Kidney epithelial cell (primary cell): ENCODE measurements around the gene TMEM128. TPM values are rescaled to one million over a fixed set of nuclear protein-coding genes. Genes with fewer than 3 reads are reported as not detected.

Source experiments
- DNase-seq: peaks from one replicate; pipeline ENCODE4 v3.0.0-alpha.2; 2010; ENCODE audit warnings: low read depth
- H3K27me3 ChIP-seq: 2 replicates; pipeline ENCODE4 v1.6.0; 2011; ENCODE audit warnings: low read length; ENCODE audit not compliant: control insufficient read depth, insufficient read depth
- H3K36me3 ChIP-seq: 2 replicates; pipeline ENCODE4 v1.5.1; 2011; ENCODE audit warnings: low read length; ENCODE audit not compliant: control insufficient read depth, insufficient read depth
- H3K4me3 ChIP-seq: 2 replicates; pipeline ENCODE4 v1.5.1; 2011; ENCODE audit warnings: low read depth, mild to moderate bottlenecking, control low read depth, low read length
- total RNA-seq: library from RNA; depleted of rRNA; stranded (reverse); fragments of >200 nt; gene quantifications from 2 replicates; pipeline ENCODE4 v1.2.3, GENCODE V29; 2015
- TF ChIP-seq, protein P1 (sequence below): IDR thresholded peaks from 2 replicates; pipeline ENCODE4 v1.5.1; 2011; ENCODE audit warnings: mild to moderate bottlenecking, moderate library complexity, low read length, control low read depth, inconsistent platforms; ENCODE audit not compliant: insufficient read depth, poor library complexity, severe bottlenecking

Gene TMEM128, protein sequence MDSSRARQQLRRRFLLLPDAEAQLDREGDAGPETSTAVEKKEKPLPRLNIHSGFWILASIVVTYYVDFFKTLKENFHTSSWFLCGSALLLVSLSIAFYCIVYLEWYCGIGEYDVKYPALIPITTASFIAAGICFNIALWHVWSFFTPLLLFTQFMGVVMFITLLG
- total RNA-seq = 37.7 and 39.1 TPM in 2 replicates

DNA sequence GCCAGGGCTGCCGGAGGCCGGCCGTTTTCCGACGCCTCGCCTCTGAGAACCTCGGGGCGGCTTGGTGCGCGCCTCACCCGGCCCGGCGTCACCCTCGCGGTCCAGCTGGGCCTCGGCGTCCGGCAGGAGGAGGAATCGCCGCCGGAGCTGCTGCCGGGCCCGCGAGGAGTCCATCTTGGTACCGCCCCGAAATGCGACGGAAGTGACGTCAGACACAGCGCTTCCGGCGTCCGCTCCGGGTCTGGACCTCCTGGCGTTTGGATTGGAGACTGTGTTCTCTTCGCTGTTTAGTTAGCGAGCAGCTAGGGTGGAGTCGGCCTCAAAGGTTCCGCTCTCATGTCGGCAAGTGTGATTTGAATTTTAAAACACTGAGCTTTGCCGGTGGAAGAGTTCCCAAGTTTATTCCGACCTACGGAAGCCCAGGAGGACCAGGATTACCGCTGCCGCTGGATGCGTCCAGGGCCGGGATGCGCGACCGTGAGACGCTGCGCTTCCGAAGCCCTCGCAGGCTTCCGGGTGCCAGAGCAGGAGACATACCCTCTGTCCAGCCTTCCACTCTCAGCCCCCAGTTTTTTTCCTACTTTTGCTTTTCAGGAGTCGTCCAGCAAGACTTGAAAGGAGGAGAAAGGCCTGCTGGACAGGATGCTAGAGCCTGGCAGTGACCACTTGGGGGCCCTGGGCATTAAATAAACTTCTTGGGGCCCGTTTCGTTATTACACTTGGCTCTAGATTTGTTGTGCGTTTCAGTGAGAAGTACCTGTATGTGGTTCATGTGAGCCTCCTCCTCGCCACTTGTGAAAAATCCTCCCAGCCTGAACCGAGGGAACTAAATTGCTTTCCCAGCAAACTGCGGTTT, at the start of gene TMEM128:
Gene TMEM128 (minus strand): TSS at position 195 of the 856 bp plus-strand sequence. CDS start 21 bp downstream, at position 174.
- Histone ChIP-seq H3K4me3 (peak within 1 kb of the TSS; percentile 83), H3K27me3 (no peaks in the 10 kb centered on the region), H3K36me3 (no peaks in the 10 kb centered on the region)
- TF ChIP-seq, protein P1, sequence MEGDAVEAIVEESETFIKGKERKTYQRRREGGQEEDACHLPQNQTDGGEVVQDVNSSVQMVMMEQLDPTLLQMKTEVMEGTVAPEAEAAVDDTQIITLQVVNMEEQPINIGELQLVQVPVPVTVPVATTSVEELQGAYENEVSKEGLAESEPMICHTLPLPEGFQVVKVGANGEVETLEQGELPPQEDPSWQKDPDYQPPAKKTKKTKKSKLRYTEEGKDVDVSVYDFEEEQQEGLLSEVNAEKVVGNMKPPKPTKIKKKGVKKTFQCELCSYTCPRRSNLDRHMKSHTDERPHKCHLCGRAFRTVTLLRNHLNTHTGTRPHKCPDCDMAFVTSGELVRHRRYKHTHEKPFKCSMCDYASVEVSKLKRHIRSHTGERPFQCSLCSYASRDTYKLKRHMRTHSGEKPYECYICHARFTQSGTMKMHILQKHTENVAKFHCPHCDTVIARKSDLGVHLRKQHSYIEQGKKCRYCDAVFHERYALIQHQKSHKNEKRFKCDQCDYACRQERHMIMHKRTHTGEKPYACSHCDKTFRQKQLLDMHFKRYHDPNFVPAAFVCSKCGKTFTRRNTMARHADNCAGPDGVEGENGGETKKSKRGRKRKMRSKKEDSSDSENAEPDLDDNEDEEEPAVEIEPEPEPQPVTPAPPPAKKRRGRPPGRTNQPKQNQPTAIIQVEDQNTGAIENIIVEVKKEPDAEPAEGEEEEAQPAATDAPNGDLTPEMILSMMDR = peak; percentile 45
- peak; percentile 58 for DNase-seq

DNA sequence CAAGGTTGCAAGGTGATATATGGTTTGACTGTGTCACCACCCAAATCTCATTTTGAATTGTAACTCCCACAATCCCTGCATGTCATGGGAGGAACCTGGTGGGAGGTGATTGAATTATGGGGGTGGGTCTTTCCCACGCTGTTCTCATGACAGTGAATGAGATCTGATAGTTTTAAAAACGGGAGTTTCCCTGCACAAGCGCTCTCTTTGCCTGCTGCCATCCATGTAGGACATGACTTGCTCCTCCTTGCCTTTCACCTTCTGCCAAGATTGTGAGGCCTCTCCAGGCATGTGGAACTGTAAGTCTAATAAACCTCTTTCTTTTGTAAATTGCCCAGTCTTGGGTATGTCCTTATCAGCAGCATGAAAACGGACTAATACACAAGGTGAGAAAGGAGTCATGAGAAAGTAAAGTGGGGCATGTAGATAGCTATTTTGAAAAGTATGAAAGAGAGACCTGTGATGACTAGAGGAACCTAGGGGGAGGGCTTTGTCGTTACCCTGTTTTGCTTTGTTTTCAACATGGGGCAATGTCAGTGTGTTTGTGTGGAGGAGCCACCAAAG, 48.3 kb upstream of the TMEM128 start:
- H3K27me3 ChIP-seq = no peaks in the 10 kb centered on the region
- DNase-seq = no peak
- TF ChIP-seq, protein P1 = no peak
- H3K4me3 ChIP-seq = no peak overlapping the region
- no peaks in the 10 kb centered on the region for H3K36me3 ChIP-seq

DNA sequence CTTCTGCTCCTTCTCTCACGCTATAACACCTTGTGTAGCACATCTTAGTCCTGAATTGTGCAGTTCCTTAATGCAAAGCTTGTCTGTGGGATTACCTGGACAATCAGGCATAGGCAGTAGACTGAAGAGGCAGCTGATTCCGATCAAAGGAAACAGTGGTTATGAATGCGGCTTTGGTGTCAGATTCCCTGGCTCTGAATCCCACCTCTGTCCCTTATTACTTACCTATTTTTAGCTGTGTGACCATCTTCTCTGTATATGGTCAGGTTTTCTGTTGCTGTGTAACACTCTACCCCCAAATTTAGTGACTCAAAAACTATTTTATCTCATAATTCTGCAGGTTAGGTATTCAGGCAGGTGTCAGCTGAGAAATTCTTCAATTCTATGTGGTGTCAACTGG, 45.3 kb upstream of the TMEM128 start:
- H3K27me3 ChIP-seq = no peaks in the 10 kb centered on the region
- no peak overlapping the region for H3K4me3 ChIP-seq
- TF ChIP-seq, protein P1 = no peak
- no peaks in the 10 kb centered on the region for H3K36me3 ChIP-seq
- DNase-seq = no peak

DNA sequence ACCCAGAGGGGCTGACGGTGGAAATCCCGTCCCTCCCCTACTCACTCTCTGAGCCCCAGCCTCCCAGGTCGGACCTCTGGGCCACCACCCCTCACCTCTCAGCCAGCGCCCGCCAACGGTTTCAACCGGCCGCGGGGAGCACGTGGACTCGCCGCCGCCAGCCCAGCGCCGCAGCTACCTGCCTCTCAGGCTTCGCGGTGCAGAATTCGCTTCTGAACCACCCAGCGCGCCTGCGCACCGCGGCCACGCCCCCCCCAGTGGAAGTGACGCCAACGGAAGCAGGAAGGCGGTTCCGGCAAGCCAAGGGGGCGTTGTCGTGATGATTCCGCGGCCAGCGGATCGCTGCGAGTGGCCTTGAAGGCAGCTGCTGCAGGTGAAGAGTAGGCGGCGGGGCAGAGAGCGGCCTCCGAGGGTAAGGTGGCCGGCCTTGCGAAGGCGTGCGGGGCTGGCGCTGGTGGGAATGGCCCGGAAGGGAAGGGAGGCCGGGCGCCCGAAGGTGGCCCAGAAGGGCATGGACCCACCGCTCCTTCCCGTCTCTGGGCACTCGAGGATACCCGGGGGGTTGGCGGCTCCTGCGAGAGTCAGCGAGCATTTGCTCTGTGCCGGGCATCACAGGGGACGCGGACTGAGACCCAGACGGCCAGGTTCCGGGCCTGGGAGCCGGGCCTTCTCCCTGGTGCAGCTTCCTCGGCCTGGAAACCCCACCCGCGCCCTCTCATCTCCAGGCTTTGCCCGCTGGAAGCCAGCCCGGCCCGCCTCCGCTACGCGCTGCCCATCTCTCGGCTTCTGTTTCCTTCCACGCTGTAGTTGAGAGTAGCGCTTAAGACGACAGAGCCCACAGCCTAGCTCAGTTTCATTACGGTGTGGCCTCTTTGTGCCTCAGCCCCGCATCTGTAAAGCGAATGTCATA, 42.2 kb upstream of the TMEM128 start, which contains the start of the genes LYAR and ZBTB49:
Gene LYAR (minus strand): TSS at position 214 of the 910 bp plus-strand sequence. CDS start 6,412 bp downstream, outside the sequence.
Gene ZBTB49 (plus strand): TSS at position 311 of the 910 bp plus-strand sequence. CDS start 9,695 bp downstream, outside the sequence.
- peak; percentile 67 for DNase-seq
- TF ChIP-seq, protein P1 = no peak
- Histone ChIP-seq H3K27me3 (no peaks in the 10 kb centered on the region), H3K4me3 (peak within 1 kb of the TSS; percentile 73), H3K36me3 (no peaks in the 10 kb centered on the region)

DNA sequence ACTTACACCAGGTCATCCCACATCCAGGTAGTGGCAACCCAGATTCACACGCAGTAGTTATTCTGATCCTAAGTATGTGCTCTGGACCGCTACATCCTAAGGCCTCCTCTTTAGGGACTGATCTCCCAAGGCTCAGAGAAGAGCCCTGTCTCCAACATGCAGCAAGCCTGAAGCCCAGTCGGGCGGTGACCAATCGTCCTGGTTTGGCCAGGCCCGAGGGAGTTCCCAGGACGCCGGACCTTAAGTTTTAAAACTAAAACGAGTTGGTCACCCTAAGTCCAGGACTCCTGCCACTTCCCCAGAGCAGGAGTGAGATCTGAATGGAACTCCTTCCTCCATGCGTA, 41.5 kb upstream of the TMEM128 start:
- Histone ChIP-seq H3K27me3 (no peaks in the 10 kb centered on the region), H3K4me3 (peak overlapping the region; percentile 73), H3K36me3 (no peaks in the 10 kb centered on the region)
- TF ChIP-seq, protein P1 = no peak
- DNase-seq = no peak
